GM18867 (cell line): Measurements from ENCODE around the gene MND1.
"Not testable (repeated sequence)": the region's sequence is repeated elsewhere in the genome, so short reads cannot be mapped to it uniquely, and the experiment has no call there.

Experiments
- ATAC-seq: cut with Tn5 transposase; IDR thresholded peaks from one replicate; pipeline ENCODE4 v1.9.1; 2021; ENCODE audit warnings: mild to moderate bottlenecking, moderate library complexity; ENCODE audit not compliant: unreplicated experiment

The MND1 gene

GRCh38 chr4:153398713-153399112 is 54.2 kb downstream of the MND1 start:
- no peak for ATAC-seq

- ATAC-seq: no peak
Measured at GRCh38 chr4:153399358-153399757, 54.9 kb downstream of the MND1 start.

DNA sequence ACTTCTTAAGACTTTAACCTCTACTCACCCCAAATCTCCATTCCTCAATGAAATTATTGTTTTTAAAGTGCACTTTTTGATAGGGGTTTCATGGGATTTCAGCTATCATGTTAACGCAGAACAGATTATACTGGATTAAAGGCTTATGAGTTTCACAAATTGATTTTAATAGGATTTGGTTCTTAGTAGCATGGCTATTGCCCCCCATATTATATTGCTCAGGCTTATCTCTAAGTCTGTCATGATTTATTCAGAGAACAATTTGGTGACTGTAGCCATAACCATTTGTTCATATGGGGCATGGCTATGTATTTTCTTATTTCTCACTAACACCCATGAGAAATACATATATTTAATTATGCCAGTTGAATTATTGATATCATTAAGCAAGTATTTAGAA is 57.0 kb downstream of the MND1 start:
- ATAC-seq: no peak

- ATAC-seq: no peak
Measured at GRCh38 chr4:153402366-153402765, 57.9 kb downstream of the MND1 start.

DNA sequence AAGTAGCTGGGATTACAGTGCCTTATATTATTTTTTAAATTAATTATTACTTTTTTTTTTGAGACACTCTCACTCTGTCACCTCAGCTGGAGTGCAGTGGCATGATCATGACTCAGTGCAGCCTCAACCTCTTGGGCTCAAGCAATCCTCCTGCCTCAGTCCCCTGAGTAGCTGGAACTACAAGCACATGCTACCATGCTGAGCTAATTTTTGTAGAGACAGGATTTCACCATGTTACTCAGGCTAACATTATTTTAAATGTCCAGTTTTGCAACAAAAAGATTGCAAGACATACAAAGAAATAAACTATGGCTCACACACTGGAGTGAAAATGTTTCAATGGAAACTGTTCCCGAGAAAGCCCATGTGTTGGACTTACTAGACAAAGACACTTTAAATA is 59.2 kb downstream of the MND1 start:
- ATAC-seq: no peak

DNA sequence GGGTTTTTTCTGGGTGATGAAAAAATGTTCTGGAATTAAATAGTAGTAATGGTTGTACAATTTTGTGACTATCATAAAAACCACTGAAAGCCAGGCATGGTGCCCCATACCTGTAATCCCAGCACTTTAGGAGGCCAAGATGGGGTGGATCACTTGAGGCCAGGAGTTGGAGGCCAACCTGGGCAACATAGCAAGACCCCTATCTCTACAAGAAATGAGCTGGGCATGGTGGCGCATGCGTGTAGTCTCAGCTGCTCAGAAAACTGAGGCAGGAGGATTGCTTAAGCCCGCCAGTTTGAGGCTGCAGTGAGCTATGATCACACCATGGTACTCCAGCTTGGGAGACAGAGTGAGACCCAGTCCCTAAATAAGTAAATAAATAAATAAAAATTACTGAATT is 63.4 kb downstream of the MND1 start:
- ATAC-seq: no peak

GRCh38 chr4:153408932-153409331 is 64.4 kb downstream of the MND1 start:
- no peak for ATAC-seq

GRCh38 chr4:153409412-153409811 is 64.9 kb downstream of the MND1 start:
- ATAC-seq: no peak

GRCh38 chr4:153409924-153410501 is 65.5 kb downstream of the MND1 start:
- no peak for ATAC-seq

- no peak for ATAC-seq
Measured at GRCh38 chr4:153413842-153414241, 69.4 kb downstream of the MND1 start.

- ATAC-seq: not testable (repeated sequence)
Measured at GRCh38 chr4:153416456-153416855, 72.0 kb downstream of the MND1 start.

GRCh38 chr4:153418121-153418520 is 73.6 kb downstream of the MND1 start:
- ATAC-seq: no peak

DNA sequence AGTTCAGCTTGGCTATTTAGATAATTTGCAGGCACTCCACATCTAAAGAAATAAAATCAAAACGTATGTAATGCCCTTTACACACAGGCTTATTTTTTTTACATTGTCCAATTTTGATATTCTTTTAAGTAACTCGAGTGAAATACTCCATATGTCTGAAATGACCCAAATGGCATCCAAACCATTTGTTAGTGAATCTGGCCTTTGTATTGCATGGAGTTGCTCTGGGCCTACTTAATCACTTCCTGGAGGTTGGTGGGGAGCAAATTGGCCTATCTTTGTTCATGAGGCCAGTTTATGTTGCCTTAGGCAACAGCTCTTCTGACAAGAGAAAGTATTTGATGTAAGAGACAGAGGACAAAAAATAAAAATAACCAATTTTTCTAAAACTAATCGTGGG is 74.1 kb downstream of the MND1 start:
- no peak for ATAC-seq

- no peak for ATAC-seq
Measured at GRCh38 chr4:153419029-153419428, 74.5 kb downstream of the MND1 start.

GRCh38 chr4:153419673-153420278 is 75.3 kb downstream of the MND1 start:
- no peak for ATAC-seq

- no peak for ATAC-seq
Measured at GRCh38 chr4:153420361-153420760, 75.9 kb downstream of the MND1 start.

DNA sequence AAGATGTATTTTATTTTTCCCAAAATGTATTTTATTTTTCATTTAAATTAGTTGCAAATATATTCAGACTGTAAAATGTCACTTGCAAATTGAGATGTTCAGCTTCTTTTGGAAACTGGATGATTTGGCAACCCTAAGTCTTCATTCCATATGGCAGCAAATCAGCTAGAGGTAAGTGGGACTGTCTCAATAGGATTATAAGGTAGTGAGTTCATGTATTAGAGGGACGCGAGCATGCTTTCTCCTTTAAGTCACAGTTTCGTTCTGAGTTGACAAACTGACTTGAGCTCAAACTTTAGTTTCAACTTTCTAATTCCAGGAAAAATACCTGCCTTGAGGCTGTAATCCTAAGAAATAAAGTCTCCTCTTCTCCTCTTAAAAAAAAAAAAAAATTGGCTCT is 77.5 kb downstream of the MND1 start:
- peak; percentile 66 for ATAC-seq

DNA sequence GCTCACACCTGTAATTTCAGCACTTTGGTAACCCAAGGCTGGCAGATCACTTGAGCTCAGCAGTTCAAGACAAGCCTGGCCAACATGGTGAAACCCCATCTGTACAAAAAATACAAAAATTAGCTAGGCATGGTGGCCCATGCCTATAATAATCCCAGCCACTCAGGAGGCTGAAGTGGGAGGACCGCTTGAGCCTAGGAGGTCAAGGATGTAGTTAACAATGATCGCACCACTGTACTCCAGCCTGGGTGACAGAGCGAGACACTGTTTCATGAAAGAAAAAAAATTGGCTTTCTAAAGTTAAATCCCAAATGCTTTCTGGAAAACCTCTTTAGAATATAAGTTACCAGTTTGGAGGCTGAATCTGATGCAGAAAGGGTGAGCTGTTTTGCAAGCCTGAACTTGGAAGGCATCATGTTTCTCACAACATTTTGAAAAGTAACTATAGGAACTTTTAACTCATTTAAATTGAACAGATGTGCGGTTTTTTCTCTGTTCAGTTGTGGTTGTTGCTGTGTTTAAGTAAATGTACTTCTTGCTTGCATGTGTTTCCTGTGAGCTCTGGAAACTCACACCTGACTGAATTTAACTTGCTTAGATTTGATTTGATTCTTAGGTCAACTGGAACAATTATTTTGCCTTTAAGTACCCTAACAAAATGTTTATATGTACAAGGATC is 81.9 kb downstream of the MND1 start:
- ATAC-seq: no peak

GRCh38 chr4:153427363-153428071 is 83.0 kb downstream of the MND1 start:
- no peak for ATAC-seq

GRCh38 chr4:153428941-153429475 is 84.5 kb downstream of the MND1 start:
- no peak for ATAC-seq

GRCh38 chr4:153432965-153433753 is 88.7 kb downstream of the MND1 start:
- peak; percentile 95 for ATAC-seq
